Central memory CD8-positive, alpha-beta T cell (primary cell): Measurements from ENCODE around the gene PDIA2.
A peak's percentile ranks its signal among the peaks of the same experiment; 100 is the strongest.
"Not testable (repeated sequence)": the region's sequence is repeated elsewhere in the genome, so short reads cannot be mapped to it uniquely, and the experiment has no call there.

ENCODE experiments used
- ATAC-seq: fragments of 150-1000 bp; cut with Tn5 transposase; replicated peaks from 2 replicates; pipeline ENCODE4 v1.10.0; 2022; ENCODE audit warnings: mild to moderate bottlenecking, moderate FRiP score, moderate number of reproducible peaks; ENCODE audit not compliant: poor library complexity, severe bottlenecking; ENCODE audit errors: extremely low read depth
- DNase-seq, 2 donors: peaks; one replicate each; pipeline ENCODE4 v3.0.0; 2021; ENCODE audit warnings: low spot score in 2 of 2
- H3K27ac Mint-ChIP-seq: one replicate; pipeline ENCODE4 v1.8.0; 2022; ENCODE audit warnings: low read depth, mild to moderate bottlenecking, moderate library complexity, mixed read lengths
- H3K27me3 Mint-ChIP-seq: one replicate; pipeline ENCODE4 v1.8.0; 2022; ENCODE audit warnings: mixed read lengths
- H3K36me3 Mint-ChIP-seq: one replicate; pipeline ENCODE4 v1.8.0; 2022; ENCODE audit warnings: mild to moderate bottlenecking, moderate library complexity, mixed read lengths; ENCODE audit not compliant: insufficient read depth
- H3K4me1 Mint-ChIP-seq: one replicate; pipeline ENCODE4 v1.8.0; 2022; ENCODE audit warnings: mixed read lengths
- H3K4me3 Mint-ChIP-seq: one replicate; pipeline ENCODE4 v1.8.0; 2022; ENCODE audit warnings: mild to moderate bottlenecking, moderate library complexity, mixed read lengths
- H3K9me3 Mint-ChIP-seq: one replicate; pipeline ENCODE4 v1.8.0; 2022; ENCODE audit warnings: mixed read lengths

The PDIA2 gene

DNA sequence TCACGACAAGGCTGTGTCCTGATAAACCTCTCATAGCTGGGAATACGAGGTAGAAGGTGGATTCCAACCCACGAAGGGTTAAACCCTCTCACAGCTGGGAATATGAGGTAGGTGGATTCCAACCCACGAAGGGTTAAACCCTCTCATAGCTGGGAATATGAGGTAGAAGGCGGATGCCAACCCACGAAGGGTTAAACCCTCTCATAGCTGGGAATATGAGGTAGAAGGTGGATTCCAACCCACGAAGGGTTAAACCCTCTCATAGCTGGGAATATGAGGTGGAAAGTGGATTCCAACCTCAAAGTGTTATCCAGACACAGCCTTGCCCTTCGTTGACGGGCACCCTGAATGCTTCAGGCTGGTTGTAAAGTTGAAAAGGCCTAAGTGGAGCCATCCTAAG is 38.6 kb downstream of the PDIA2 start:
- Mint-ChIP-seq H3K27me3 (no peaks in the 10 kb centered on the region), H3K27ac (peak overlapping the region; percentile 84), H3K4me3 (no peak overlapping the region), H3K36me3 (peaks cover 18% of the 10 kb centered on the region), H3K4me1 (peaks cover 62% of the 10 kb centered on the region), H3K9me3 (no peaks in the 10 kb centered on the region)
- DNase-seq: no peak
- ATAC-seq: no peak

DNA sequence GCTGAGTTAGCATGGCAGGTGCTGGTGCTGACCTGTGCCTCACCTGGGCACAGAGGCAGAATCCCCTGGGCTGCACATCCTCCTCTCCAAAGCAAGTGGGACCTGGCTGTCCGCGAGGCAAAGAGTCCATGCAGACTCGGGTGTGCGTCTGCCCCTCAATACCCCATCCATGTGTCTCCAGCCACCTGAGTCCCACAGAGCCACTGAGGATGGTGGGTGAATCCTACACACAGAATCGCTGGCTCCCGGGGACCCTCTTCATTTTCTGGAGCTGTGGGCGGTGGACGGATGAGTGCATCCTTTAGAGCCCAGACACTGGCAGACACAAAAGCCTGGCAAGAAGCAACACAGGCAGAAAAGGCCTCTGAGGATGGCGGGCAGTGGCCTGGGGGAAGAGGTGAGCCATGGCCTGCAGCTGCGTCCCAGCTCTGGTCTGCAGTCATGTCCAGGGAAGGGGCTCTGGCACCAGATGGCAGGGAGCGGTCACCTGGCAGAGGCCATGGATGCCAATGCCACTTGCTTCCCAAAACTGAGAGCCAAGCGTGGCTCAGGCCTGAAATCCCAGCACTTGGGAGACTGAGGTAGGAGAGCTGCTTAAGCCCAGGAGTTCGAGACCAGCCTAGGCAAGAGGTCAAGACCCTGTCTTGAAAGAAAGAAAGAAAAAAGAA is 39.6 kb downstream of the PDIA2 start:
- Mint-ChIP-seq H3K36me3 (peaks cover 24% of the 10 kb centered on the region), H3K4me1 (peaks cover 66% of the 10 kb centered on the region), H3K27ac (peak overlapping the region; percentile 84), H3K4me3 (peak overlapping the region; percentile 62), H3K27me3 (no peaks in the 10 kb centered on the region), H3K9me3 (no peaks in the 10 kb centered on the region)
- no peak for ATAC-seq
- no peak for DNase-seq

DNA sequence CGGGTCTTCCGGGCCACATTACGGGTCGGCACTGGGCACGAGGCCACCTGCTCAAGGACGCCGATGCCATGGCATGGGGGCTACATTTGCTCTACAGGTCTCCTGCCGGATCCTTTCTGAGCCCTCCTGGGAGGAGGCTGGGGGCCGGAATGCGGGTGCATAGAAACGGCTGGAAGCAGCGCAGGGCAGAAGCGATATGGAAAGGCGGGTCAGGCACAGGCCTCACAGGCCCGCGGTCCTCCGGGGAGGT is 41.2 kb downstream of the PDIA2 start:
- ATAC-seq: no peak
- H3K27me3 Mint-ChIP-seq: no peaks in the 10 kb centered on the region

DNA sequence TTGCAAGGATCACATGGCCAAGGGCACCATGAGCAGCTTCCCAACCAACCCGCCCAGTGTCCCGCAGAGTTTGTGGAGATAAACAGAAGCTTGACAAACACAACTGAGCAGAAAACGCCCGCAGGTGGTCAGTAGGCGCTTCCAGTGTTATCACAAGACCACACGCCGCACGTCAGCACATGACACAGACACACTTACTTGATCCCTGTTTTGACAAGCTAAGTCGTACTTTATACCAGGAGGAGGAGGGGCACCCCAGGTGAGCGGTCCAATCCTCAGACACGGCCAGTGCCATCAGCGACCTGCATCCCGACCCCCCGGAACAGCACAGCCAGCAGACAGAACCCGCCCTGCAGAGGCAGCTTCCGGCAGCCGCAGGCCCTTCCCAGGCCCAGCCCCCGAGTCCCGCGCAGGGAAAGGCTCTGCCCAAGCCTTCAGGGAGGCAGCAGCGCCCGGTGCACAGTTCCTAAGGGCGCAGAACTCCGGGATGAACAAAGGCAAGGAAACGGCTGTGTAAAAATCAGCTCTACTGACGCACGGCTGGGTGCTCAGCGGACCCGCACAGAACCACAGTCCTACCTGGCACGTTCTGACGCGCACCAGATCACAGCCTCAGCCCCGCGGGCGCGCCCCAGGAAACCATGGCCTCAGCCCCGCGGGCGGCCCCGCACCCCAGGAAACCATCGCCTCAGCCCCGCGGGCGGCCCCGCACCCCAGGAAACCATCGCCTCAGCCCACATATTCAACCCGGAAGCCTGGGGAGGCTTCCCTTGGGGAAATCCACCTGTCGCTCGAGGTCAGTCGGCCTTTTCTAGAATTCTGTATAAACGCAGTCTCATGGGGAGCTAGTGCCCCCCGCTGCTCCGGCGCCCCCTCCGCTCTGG is 41.7 kb downstream of the PDIA2 start:
- peak overlapping the region; percentile 84 for H3K27ac Mint-ChIP-seq
- peak; percentile 73 to 82 for DNase-seq
- H3K4me1 Mint-ChIP-seq: peaks cover 51% of the 10 kb centered on the region
- H3K36me3 Mint-ChIP-seq: peaks cover 19% of the 10 kb centered on the region
- peak overlapping the region; percentile 62 for H3K4me3 Mint-ChIP-seq
- peak; percentile 62 for ATAC-seq
- H3K9me3 Mint-ChIP-seq: no peaks in the 10 kb centered on the region
- no peaks in the 10 kb centered on the region for H3K27me3 Mint-ChIP-seq

More for the DNA sequence above, 41.2 kb downstream of the PDIA2 start:
- Mint-ChIP-seq H3K27ac (peak overlapping the region; percentile 84), H3K4me1 (peaks cover 56% of the 10 kb centered on the region), H3K9me3 (no peaks in the 10 kb centered on the region), H3K4me3 (peak overlapping the region; percentile 62), H3K36me3 (peaks cover 24% of the 10 kb centered on the region)
- no peak for DNase-seq

DNA sequence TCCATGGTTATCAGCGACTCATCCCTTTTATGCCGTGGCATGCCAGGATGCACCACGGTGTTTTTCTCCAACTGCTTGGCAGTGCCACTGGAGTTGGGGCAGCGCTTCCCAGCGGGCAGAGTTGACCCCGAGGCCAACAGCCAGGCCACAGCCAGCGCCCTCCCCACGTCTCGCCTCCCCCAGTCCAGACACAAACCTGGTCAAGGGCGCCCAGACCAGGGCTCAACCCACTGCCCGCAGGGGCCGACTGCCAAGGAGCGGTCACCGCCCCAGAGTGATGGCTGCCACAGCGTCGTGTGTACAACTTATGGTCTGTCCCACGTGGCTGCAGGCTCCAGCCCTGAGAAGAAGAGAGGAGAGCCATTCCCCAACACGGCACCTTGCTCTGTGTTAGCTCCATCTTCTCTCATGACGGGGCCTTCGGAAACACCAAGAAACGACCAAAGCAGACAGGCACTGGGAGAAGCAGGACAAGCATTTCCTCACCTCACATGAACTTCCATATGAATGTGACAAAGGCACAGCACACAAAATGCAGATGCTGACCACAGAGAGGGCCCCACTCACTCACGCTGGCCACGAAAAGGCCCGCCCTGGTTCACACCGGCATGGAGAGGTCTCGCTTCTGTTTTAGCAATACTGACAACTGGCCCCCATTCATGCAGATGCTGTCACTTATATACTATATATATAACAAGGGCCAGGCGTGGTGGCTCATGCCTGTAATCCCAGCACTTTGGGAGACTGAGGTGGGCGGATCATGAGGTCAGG is 42.6 kb downstream of the PDIA2 start:
- no peak for DNase-seq
- Mint-ChIP-seq H3K27me3 (no peaks in the 10 kb centered on the region), H3K9me3 (no peaks in the 10 kb centered on the region), H3K4me1 (peaks cover 52% of the 10 kb centered on the region), H3K4me3 (peak overlapping the region; percentile 62), H3K36me3 (peaks cover 21% of the 10 kb centered on the region), H3K27ac (peak overlapping the region; percentile 84)
- no peak for ATAC-seq

DNA sequence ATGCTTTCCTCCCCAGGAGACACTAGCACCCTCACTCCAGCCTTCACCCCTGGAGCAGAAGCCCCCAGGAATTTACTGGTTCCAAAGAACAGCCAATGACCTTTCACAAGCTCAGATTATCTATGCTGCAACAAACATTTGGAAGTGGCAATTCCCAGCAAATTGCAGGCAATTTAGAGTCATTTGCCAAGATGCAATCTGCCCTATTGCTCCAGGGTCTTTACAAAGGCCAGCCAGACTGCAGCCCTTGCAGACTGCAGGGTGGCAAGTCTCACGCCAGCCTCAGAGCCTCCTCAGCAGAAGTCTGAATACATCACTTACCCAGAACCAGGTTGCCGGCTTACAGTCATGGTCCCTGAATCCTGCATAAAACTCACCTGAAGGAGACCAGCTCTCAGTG is 47.8 kb downstream of the PDIA2 start:
- peaks cover 47% of the 10 kb centered on the region for H3K4me1 Mint-ChIP-seq
- no peak for ATAC-seq
- H3K36me3 Mint-ChIP-seq: peaks cover 18% of the 10 kb centered on the region

DNA sequence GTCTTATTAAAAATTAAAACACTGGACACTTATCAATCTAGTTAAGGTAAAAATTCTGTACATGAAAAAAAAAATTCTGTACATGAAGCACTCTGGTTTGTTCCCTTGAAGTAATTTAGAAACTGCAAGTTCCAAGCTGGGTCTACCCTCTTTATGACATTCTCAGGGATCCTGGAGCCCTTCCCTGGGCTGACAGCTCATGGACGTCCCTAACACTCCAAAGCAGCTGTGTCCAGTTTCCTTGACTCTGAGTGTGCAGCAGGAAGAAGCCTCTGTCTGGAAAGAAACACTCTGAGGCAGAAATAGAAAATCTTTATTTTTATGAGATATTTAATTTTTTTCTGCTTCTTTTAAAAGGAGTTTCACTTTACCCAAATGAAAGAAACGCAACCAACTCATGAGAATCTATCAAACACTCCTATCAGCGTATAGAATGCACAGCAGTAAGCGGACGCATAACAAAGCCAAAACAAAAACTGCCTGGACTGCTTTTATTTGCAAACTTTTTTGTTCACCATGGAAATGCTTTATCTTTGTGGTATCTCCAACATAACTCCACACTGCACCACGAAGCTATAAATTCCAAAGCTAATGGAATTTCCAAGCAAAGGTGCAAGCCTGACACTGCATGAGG is 48.3 kb downstream of the PDIA2 start:
- not testable (repeated sequence) for H3K27me3 Mint-ChIP-seq, ATAC-seq, H3K4me3 Mint-ChIP-seq, H3K9me3 Mint-ChIP-seq, DNase-seq
- peaks cover 17% of the 10 kb centered on the region for H3K36me3 Mint-ChIP-seq
- H3K27ac Mint-ChIP-seq: peak overlapping the region; percentile 32
- H3K4me1 Mint-ChIP-seq: peaks cover 51% of the 10 kb centered on the region

More for the DNA sequence above, 47.8 kb downstream of the PDIA2 start:
- Mint-ChIP-seq H3K9me3 (no peaks in the 10 kb centered on the region), H3K27ac (peak overlapping the region; percentile 75), H3K27me3 (no peaks in the 10 kb centered on the region), H3K4me3 (no peak overlapping the region)
- no peak for DNase-seq

DNA sequence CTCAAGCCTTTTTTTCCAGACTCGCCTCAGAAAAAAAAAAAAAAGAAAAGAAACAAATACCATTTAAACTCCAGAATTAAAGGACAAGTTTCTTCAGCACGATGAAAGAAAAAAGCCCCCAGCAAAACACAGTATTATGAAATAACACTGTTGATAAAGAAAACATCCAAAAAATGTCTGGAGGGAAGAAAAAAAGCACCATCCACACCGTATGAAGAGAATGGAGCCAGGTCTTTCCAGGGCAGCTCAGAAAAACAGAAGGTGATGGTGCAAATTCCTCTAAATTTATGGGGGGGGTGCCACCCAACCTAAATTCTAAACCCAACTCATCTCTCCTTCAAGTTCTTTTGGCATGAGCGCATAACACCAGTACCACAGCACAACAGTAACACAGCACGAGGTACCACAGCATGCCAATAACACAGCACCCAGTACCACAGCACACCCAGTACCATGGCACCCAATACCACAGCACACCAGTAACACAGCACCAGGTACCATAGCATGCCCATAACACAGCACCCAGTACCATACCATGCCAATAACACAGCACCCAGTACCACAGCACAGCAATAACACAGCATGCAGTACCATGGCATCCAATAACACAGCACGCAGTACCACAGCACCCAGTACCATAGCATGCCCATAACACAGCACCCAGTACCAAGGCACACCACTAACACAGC is 50.6 kb downstream of the PDIA2 start:
- no peak overlapping the region for H3K27ac Mint-ChIP-seq
- ATAC-seq (no peak), DNase-seq (no peak)
- H3K9me3 Mint-ChIP-seq: no peaks in the 10 kb centered on the region
- no peak overlapping the region for H3K4me3 Mint-ChIP-seq
- H3K27me3 Mint-ChIP-seq: no peaks in the 10 kb centered on the region
- peaks cover 9% of the 10 kb centered on the region for H3K36me3 Mint-ChIP-seq
- peaks cover 46% of the 10 kb centered on the region for H3K4me1 Mint-ChIP-seq

DNA sequence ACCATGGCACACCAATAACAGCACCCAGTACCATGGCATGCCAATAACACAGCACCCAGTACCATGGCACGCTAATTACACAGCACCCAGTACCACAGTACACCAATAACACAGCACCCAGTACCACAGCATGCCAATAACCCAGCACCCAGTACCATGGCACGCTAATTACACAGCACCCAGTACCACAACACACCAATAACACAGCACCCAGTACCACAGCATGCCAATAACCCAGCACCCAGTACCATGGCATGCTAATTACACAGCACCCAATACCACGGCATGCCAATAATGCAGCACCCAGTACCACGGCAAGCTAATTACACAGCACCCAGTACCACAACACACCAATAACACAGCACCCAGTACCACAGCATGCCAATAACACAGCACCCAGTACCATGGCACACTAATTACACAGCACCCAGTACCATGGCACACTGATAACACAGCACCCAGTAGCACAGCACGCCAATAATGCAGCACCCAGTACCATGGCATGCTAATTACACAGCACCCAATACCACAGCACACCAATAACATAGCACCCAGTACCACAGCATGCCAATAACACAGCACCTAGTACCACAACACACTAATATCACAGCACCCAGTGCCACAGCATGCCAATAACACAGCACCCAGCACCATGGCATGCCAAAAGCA is 51.3 kb downstream of the PDIA2 start:
- ATAC-seq, H3K27ac Mint-ChIP-seq, H3K4me3 Mint-ChIP-seq, H3K27me3 Mint-ChIP-seq, H3K9me3 Mint-ChIP-seq, H3K36me3 Mint-ChIP-seq, DNase-seq: not testable (repeated sequence)
- H3K4me1 Mint-ChIP-seq: peaks cover 51% of the 10 kb centered on the region

DNA sequence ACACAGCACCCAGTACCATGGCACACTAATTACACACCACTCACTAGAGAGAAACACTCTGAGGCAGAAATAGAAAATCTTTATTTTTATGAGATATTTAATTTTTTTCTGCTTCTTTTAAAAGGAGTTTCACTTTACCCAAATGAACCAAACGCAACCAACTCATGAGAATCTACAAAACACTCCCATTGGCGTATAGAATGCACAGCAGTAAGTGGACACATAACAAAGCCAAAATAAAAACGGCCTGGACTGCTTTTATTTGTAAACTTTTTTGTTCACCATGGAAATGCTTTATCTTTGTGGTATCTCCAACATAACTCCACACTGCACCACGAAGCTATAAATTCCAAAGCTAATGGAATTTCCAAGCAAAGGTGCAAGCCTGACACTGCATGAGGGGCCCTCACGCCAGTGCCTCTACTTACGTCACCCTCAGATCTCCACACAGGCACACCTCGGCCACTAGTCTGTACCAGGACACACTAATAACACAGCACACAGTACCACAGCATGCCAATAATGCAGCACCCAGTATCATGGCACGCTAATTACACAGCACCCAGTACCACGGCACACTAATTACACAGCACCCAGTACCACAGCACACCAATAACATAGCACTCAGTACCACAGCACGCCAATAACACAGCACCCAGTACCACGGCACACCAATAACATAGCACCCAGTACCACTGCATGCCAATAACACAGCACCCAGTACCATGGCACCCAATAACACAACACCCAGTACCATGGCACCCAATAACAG is 52.1 kb downstream of the PDIA2 start:
- ATAC-seq, H3K4me3 Mint-ChIP-seq, H3K9me3 Mint-ChIP-seq, H3K27ac Mint-ChIP-seq, DNase-seq, H3K27me3 Mint-ChIP-seq: not testable (repeated sequence)
- H3K4me1 Mint-ChIP-seq: peaks cover 55% of the 10 kb centered on the region
- peaks cover 12% of the 10 kb centered on the region for H3K36me3 Mint-ChIP-seq

DNA sequence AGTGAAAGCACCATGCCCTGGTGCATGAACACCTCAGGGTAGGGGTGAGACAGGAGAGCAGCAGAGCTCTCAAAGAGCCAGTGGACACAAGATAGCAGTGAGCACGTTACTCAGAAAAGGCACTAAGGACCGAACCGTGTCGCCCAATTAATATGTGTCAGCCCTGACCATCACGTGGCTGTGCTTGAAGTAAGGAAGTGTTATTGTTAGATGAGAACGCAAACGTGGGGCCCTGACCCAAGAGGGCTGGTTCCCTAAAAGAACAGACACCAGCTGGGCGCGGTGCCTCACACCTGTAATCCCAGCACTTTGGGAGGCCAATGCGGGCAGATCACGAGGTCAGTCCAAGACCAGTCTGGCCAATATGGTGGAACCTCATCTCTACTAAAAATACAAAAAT is 53.3 kb downstream of the PDIA2 start:
- Mint-ChIP-seq H3K27ac (no peak overlapping the region), H3K36me3 (peaks cover 5% of the 10 kb centered on the region), H3K9me3 (no peaks in the 10 kb centered on the region), H3K4me3 (no peak overlapping the region), H3K27me3 (no peaks in the 10 kb centered on the region), H3K4me1 (peaks cover 50% of the 10 kb centered on the region)
- DNase-seq: no peak
- no peak for ATAC-seq
